Measurements from ENCODE around the gene ZNF358.

The ZNF358 gene

DNA sequence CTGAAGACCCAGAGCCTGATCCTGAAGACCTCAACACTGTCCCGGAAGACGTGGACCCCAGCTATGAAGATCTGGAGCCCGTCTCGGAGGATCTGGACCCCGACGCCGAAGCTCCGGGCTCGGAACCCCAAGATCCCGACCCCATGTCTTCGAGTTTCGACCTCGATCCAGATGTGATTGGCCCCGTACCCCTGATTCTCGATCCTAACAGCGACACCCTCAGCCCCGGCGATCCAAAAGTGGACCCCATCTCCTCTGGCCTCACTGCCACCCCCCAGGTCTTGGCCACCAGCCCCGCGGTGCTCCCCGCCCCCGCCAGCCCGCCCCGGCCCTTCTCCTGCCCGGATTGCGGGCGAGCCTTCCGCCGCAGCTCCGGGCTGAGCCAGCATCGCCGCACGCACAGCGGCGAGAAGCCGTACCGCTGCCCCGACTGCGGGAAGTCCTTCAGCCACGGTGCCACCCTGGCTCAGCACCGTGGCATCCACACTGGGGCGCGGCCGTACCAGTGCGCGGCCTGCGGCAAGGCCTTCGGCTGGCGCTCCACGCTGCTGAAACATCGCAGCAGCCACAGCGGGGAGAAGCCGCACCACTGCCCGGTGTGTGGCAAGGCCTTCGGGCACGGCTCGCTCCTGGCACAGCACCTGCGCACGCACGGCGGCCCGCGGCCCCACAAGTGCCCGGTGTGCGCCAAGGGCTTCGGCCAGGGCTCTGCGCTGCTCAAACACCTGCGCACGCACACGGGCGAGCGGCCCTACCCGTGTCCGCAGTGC is 3.6 kb downstream of the ZNF358 start:
- TF ChIP-seq POLR2AphosphoS5 (IDR thresholded peaks at IDR 0.05; ENCODE audit: low read depth, low read length), result no peak
- TF ChIP-seq SPI1 (IDR thresholded peaks at IDR 0.05; ENCODE audit: low read depth, low read length), result no peak
- no peak for TF ChIP-seq TAF1 (IDR thresholded peaks at IDR 0.05; ENCODE audit: low read depth, low read length)
- TF ChIP-seq POLR2A (IDR thresholded peaks at IDR 0.05; ENCODE audit: low read depth, low read length), result no peak
- TF ChIP-seq PAX5 (IDR thresholded peaks at IDR 0.05; ENCODE audit: insufficient read depth, low read length, severe bottlenecking), result no peak
- TF ChIP-seq POU2F2 (IDR thresholded peaks at IDR 0.05; ENCODE audit: low read depth, low read length), result no peak
- FAIRE-seq, result no peak
- DNase-seq (ENCODE audit: insufficient read length, low spot score), result no peak

DNA sequence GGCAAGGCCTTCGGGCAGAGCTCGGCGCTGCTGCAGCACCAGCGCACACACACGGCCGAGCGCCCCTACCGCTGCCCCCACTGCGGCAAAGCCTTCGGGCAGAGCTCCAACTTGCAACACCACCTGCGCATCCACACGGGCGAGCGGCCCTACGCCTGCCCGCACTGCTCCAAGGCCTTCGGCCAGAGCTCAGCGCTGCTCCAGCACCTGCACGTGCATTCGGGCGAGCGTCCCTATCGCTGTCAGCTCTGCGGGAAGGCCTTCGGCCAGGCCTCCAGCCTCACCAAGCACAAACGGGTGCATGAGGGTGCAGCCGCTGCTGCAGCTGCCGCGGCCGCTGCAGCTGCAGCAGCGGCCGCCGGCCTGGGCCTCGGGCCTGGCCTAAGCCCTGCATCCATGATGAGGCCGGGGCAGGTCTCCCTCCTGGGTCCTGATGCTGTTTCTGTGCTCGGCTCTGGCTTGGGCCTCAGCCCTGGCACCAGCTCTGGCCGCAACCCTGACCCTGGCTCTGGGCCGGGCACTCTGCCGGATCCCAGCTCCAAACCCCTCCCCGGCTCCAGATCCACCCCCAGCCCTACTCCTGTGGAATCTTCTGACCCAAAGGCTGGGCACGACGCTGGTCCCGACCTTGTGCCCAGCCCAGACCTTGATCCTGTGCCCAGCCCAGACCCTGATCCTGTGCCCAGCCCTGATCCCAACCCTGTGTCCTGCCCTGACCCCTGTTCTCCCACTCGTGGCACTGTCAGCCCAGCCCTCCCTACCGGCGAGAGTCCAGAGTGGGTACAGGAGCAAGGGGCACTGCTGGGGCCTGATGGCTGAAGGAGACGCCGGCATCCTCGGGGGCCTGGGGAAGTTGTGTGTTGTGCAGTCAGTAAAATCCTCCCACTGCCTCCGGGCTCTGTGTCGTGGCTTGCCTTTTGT is 4.5 kb downstream of the ZNF358 start:
- FAIRE-seq (no peak), DNase-seq (ENCODE audit: insufficient read length, low spot score) (no peak)
- TF ChIP-seq PAX5 (IDR thresholded peaks at IDR 0.05; ENCODE audit: insufficient read depth, low read length, severe bottlenecking), result no peak
- TF ChIP-seq TAF1 (IDR thresholded peaks at IDR 0.05; ENCODE audit: low read depth, low read length), result no peak
- TF ChIP-seq SPI1 (IDR thresholded peaks at IDR 0.05; ENCODE audit: low read depth, low read length), result no peak
- no peak for TF ChIP-seq POLR2AphosphoS5 (IDR thresholded peaks at IDR 0.05; ENCODE audit: low read depth, low read length)
- no peak for TF ChIP-seq POU2F2 (IDR thresholded peaks at IDR 0.05; ENCODE audit: low read depth, low read length)
- TF ChIP-seq POLR2A (IDR thresholded peaks at IDR 0.05; ENCODE audit: low read depth, low read length), result no peak

DNA sequence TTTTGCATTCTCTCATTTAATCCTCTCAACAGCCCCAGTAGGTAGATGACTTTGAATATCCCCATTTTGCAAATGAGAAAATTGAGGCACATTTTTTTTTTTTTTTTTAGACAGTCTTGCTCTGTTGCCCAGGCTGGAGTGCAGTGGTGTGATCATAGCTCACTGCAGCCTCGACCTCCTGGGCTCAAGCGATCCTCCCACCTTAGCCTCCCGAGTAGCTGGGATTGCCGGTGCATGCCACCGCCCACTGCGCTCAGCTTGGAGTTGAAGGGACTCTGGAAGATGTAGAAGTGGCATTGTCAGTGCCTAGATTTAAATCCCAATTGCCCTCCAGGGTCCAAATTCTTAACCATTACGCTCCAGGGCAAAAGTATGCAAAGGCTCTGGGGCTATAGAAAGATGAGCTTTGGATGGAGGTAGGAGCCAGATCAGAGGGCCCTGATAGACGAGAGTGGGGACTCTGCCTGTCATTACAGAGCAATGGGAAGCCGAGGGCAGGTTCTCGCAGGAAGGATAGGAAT is 5.7 kb downstream of the ZNF358 start:
- DNase-seq (ENCODE audit: insufficient read length, low spot score), result no peak
- no peak for FAIRE-seq
- TF ChIP-seq TAF1 (IDR thresholded peaks at IDR 0.05; ENCODE audit: low read depth, low read length), result no peak

DNA sequence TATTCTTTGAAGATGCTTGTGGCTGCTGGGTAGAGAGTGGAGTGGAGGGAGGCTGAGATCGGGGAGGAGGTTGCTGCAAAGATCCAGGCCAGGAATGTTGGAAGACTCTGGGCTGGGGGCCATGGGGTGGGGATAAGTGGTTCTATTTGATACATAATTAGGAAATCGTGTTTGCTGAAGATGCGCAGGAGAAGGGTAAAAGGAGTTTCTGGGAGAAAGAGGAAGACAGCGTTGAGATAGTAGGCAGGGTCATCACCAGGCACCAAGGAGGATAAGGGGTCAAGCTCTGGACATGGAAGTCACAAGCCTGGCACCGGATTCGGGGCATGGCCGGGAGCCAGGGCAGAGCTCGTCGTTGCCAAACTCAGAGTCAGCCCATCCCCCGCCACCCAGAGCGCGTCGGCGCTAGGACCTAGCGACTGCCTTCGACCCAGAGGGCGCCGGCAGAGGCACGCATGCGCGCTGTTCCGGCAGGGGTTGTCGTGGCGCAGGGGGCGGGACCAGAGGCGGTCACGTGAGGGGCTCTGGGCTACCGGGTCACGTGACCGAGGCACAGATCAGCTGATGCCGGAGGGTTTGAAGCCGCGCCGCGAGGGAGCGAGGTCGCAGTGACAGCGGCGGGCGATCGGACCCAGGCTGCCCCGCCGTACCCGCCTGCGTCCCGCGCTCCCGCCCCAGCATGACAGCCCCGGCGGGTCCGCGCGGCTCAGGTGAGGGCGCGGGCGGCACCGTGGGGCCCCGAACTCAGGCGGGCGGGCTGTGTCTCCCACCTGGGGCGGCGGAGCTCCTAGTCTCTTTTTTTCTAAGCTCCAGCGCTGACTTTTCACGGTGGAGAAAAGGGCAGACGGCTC is 6.4 kb downstream of the ZNF358 start, which contains the start of gene MCOLN1:
TSS of gene MCOLN1 (plus strand) at position 553 of the 851 bp plus-strand sequence. CDS start at position 680, 127 bp downstream.
- 0 out of 2 replicates have a peak, but pooled peaks have one; percentile 22 for TF ChIP-seq POLR2AphosphoS5 (IDR thresholded peaks at IDR 0.05; ENCODE audit: low read depth, low read length)
- 0 out of 2 replicates have a peak, but pooled peaks have one; percentile 30 for TF ChIP-seq POLR2A (IDR thresholded peaks at IDR 0.05; ENCODE audit: low read depth, low read length)
- peak; percentile 41 for TF ChIP-seq PAX5 (IDR thresholded peaks at IDR 0.05; ENCODE audit: insufficient read depth, low read length, severe bottlenecking)
- peak; percentile 3; the same call in 1 of the 2 replicates for TF ChIP-seq SPI1 (IDR thresholded peaks at IDR 0.05; ENCODE audit: low read depth, low read length)
- peak; percentile 78 for TF ChIP-seq TAF1 (IDR thresholded peaks at IDR 0.05; ENCODE audit: low read depth, low read length)
- TF ChIP-seq POU2F2 (IDR thresholded peaks at IDR 0.05; ENCODE audit: low read depth, low read length), result peak; percentile 80
- DNase-seq (ENCODE audit: insufficient read length, low spot score) (peak; percentile 100), FAIRE-seq (peak; percentile 100)

DNA sequence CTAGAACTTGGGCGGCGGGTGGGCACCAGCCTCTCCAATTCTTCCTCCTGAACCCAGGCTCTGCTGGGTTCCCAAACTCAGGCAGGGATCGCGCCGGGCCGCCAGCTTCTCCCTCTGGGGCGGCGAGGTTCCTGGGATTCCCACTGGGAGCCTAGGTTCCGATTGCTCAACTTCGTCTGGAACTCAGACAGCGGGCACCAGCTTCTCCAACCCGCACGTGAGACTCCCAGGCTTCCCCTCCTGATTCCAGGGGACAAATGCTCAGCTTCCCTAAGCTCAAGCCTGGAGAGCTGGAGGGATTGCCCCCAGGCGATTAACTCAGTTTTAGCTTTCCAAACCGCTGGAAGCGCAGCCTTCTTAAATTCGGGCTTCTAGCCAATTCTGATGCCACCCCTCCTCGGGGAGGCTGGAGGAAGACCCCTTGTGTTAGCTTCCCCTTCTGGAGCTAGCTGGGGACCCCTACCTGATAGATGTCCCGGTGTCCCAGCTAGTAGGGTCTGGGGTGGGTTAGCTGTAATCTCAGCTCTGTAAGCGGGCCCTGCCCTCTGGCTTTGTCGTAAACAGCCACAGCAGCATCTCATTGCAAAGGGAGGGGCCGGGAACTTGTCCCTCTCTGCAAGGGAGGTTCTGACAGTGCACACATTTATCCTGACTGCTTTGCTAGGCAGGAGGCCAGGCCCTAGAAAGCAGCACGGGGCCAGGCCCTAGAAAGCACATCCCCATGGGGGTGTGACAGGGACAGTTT is 7.2 kb downstream of the ZNF358 start:
- TF ChIP-seq POU2F2 (IDR thresholded peaks at IDR 0.05; ENCODE audit: low read depth, low read length) (no peak), TAF1 (IDR thresholded peaks at IDR 0.05; ENCODE audit: low read depth, low read length) (no peak), POLR2A (IDR thresholded peaks at IDR 0.05; ENCODE audit: low read depth, low read length) (no peak), POLR2AphosphoS5 (IDR thresholded peaks at IDR 0.05; ENCODE audit: low read depth, low read length) (no peak)
- DNase-seq (ENCODE audit: insufficient read length, low spot score), result no peak
- FAIRE-seq, result no peak

DNA sequence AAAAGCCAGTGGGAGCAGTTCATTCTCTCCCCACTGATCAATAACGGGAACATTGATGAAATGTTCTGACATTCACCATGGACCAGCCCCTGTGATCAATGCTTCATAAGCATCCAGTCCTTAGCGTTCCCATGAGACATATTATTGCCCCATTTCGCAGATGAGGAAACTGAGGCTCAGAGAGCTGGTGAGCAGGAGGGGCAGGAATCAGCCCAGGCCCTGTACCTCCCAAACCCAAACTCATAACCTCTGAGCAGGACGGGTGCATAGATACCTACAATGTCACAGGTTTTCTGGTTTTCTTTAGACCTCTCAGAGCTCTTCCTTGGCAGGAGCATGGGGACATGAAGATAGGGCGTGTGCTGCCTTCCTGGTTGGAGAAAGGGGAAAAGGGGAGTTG is 8.6 kb downstream of the ZNF358 start:
- DNase-seq (ENCODE audit: insufficient read length, low spot score) (no peak), FAIRE-seq (no peak)
- TF ChIP-seq POLR2A (IDR thresholded peaks at IDR 0.05; ENCODE audit: low read depth, low read length) (no peak), SPI1 (IDR thresholded peaks at IDR 0.05; ENCODE audit: low read depth, low read length) (no peak), POU2F2 (IDR thresholded peaks at IDR 0.05; ENCODE audit: low read depth, low read length) (no peak), POLR2AphosphoS5 (IDR thresholded peaks at IDR 0.05; ENCODE audit: low read depth, low read length) (no peak), TAF1 (IDR thresholded peaks at IDR 0.05; ENCODE audit: low read depth, low read length) (no peak), PAX5 (IDR thresholded peaks at IDR 0.05; ENCODE audit: insufficient read depth, low read length, severe bottlenecking) (no peak)

DNA sequence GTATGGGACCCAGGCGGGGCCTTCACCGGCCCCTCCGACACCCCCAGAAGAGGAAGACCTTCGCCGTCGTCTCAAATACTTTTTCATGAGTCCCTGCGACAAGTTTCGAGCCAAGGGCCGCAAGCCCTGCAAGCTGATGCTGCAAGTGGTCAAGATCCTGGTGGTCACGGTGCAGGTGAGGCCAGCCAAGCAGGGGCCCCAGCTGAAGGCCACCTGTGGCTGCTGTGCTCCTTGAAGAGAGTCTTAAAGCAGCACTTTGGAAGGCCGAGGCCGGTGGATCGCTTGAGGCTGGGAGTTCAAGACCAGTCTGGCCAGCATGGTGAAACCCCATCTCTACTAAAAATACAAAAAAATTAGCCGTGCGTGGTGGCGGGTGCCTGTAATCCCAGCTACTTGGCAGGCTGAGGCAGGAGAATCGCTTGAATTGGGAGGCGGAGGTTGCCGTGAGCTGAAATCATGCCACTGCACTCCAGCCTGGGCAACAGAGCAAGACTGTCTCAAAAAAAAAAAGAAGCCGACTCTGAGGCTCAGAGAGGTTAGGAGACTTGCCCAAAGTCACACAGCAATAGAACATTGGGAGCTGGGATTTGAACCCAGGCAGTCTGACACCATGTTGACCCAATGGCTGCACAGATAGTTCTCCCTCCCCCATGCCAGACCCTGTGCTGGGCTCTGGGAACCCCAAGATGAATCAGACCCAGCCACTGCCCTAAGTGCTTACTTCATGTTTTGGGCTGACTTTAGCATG is 9.3 kb downstream of the ZNF358 start:
- no peak for FAIRE-seq
- DNase-seq (ENCODE audit: insufficient read length, low spot score), result no peak
- TF ChIP-seq TAF1 (IDR thresholded peaks at IDR 0.05; ENCODE audit: low read depth, low read length), result no peak
- TF ChIP-seq POLR2AphosphoS5 (IDR thresholded peaks at IDR 0.05; ENCODE audit: low read depth, low read length), result no peak
- TF ChIP-seq SPI1 (IDR thresholded peaks at IDR 0.05; ENCODE audit: low read depth, low read length), result no peak
- TF ChIP-seq POU2F2 (IDR thresholded peaks at IDR 0.05; ENCODE audit: low read depth, low read length), result no peak
- no peak for TF ChIP-seq PAX5 (IDR thresholded peaks at IDR 0.05; ENCODE audit: insufficient read depth, low read length, severe bottlenecking)
- no peak for TF ChIP-seq POLR2A (IDR thresholded peaks at IDR 0.05; ENCODE audit: low read depth, low read length)
